Stimulated activated CD8-positive, alpha-beta memory T cell treated with anti-CD3 and anti-CD28 coated beads, Interleukin-12 subunit alpha, Interleukin-12 subunit beta, amount 100 ng/mL, for 24 hours (primary cell): Measurements from ENCODE around the gene MACROD2.

Experiments used
- DNase-seq: peaks from one replicate; pipeline ENCODE4 v3.0.0-alpha.2; 2020; ENCODE audit errors: extremely low read depth

MACROD2 gene

GRCh38 chr20:15619341-15619740, 1624.0 kb downstream of the MACROD2 start:
- DNase-seq, result no peak

- DNase-seq, result no peak
Measured at GRCh38 chr20:15619816-15620215, 1624.5 kb downstream of the MACROD2 start.

GRCh38 chr20:15622368-15622767, 1627.1 kb downstream of the MACROD2 start:
- DNase-seq, result no peak

GRCh38 chr20:15623215-15623614, 1627.9 kb downstream of the MACROD2 start:
- no peak for DNase-seq

- DNase-seq, result no peak
Measured at GRCh38 chr20:15625981-15626380, 1630.7 kb downstream of the MACROD2 start.

- no peak for DNase-seq
Measured at GRCh38 chr20:15627089-15627488, 1631.8 kb downstream of the MACROD2 start.

GRCh38 chr20:15627501-15627903, 1632.2 kb downstream of the MACROD2 start:
- DNase-seq, result no peak

GRCh38 chr20:15628851-15629353, 1633.6 kb downstream of the MACROD2 start:
- DNase-seq, result no peak

- DNase-seq, result no peak
Measured at GRCh38 chr20:15630360-15630759, 1635.0 kb downstream of the MACROD2 start.

- no peak for DNase-seq
Measured at GRCh38 chr20:15632680-15633079, 1637.4 kb downstream of the MACROD2 start.

- no peak for DNase-seq
Measured at GRCh38 chr20:15634102-15634501, 1638.8 kb downstream of the MACROD2 start.

- DNase-seq, result no peak
Measured at GRCh38 chr20:15637546-15637945, 1642.2 kb downstream of the MACROD2 start.

- DNase-seq, result no peak
Measured at GRCh38 chr20:15637950-15638754, 1642.8 kb downstream of the MACROD2 start.

GRCh38 chr20:15638816-15639215, 1643.5 kb downstream of the MACROD2 start:
- no peak for DNase-seq

GRCh38 chr20:15639839-15640238, 1644.5 kb downstream of the MACROD2 start:
- no peak for DNase-seq

- DNase-seq, result no peak
Measured at GRCh38 chr20:15642109-15642508, 1646.8 kb downstream of the MACROD2 start.

GRCh38 chr20:15642676-15643075, 1647.4 kb downstream of the MACROD2 start:
- no peak for DNase-seq

- DNase-seq, result no peak
Measured at GRCh38 chr20:15643713-15644112, 1648.4 kb downstream of the MACROD2 start.

- no peak for DNase-seq
Measured at GRCh38 chr20:15645816-15646215, 1650.5 kb downstream of the MACROD2 start.

- no peak for DNase-seq
Measured at GRCh38 chr20:15653396-15654207, 1658.3 kb downstream of the MACROD2 start.

GRCh38 chr20:15654208-15654649, 1658.9 kb downstream of the MACROD2 start:
- no peak for DNase-seq

- DNase-seq, result no peak
Measured at GRCh38 chr20:15655295-15655874, 1660.1 kb downstream of the MACROD2 start.
